ENCODE results near the gene OSTF1. TPM values are rescaled to one million over a fixed set of nuclear protein-coding genes. Genes with fewer than 3 reads are reported as not detected.
A peak's percentile ranks its signal among the peaks of the same experiment; 100 is the strongest.

OSTF1 gene
- polyA plus RNA-seq, 4 donors = 26.4 to 30.6 (median 29.3) TPM

- DNase-seq (ENCODE audit: low read depth in 4 of 4, low spot score in 3 of 4) = no peak
These were observed 64.1 kb downstream of the OSTF1 start for GRCh38 chr9:75152416-75152815.

GRCh38 chr9:75156858-75157257 lies 68.5 kb downstream of the OSTF1 start:
- DNase-seq (ENCODE audit: low read depth in 4 of 4, low spot score in 3 of 4) = no peak

- no peak for DNase-seq (ENCODE audit: low read depth in 4 of 4, low spot score in 3 of 4)
These were observed 73.0 kb downstream of the OSTF1 start for GRCh38 chr9:75161116-75161857.

GRCh38 chr9:75163764-75164163 lies 75.5 kb downstream of the OSTF1 start:
- DNase-seq (ENCODE audit: low read depth in 4 of 4, low spot score in 3 of 4) = no peak

- DNase-seq (ENCODE audit: low read depth in 4 of 4, low spot score in 3 of 4) = no peak
These were observed 76.3 kb downstream of the OSTF1 start for GRCh38 chr9:75164573-75164972.

GRCh38 chr9:75167281-75167680 lies 79.0 kb downstream of the OSTF1 start:
- no peak for DNase-seq (ENCODE audit: low read depth in 4 of 4, low spot score in 3 of 4)

GRCh38 chr9:75168270-75169178 lies 80.2 kb downstream of the OSTF1 start:
- no peak for DNase-seq (ENCODE audit: low read depth in 4 of 4, low spot score in 3 of 4)

GRCh38 chr9:75169623-75170022 lies 81.3 kb downstream of the OSTF1 start:
- no peak for DNase-seq (ENCODE audit: low read depth in 4 of 4, low spot score in 3 of 4)

- DNase-seq (ENCODE audit: low read depth in 4 of 4, low spot score in 3 of 4) = no peak
These were observed 82.6 kb downstream of the OSTF1 start for GRCh38 chr9:75170898-75171360.

GRCh38 chr9:75175395-75175794 lies 87.1 kb downstream of the OSTF1 start:
- no peak for DNase-seq (ENCODE audit: low read depth in 4 of 4, low spot score in 3 of 4)

- DNase-seq (ENCODE audit: low read depth in 4 of 4, low spot score in 3 of 4) = no peak
These were observed 87.7 kb downstream of the OSTF1 start for GRCh38 chr9:75176037-75176436.

- DNase-seq (ENCODE audit: low read depth in 4 of 4, low spot score in 3 of 4) = no peak
These were observed 93.4 kb downstream of the OSTF1 start for GRCh38 chr9:75181750-75182149.

- no peak for DNase-seq (ENCODE audit: low read depth in 4 of 4, low spot score in 3 of 4)
These were observed 95.0 kb downstream of the OSTF1 start for GRCh38 chr9:75183306-75183705.

GRCh38 chr9:75184471-75184870 lies 96.2 kb downstream of the OSTF1 start:
- DNase-seq (ENCODE audit: low read depth in 4 of 4, low spot score in 3 of 4) = no peak

GRCh38 chr9:75185585-75186170 lies 97.4 kb downstream of the OSTF1 start:
- DNase-seq (ENCODE audit: low read depth in 4 of 4, low spot score in 3 of 4) = no peak

- DNase-seq (ENCODE audit: low read depth in 4 of 4, low spot score in 3 of 4) = peak in 1 of 4 donors; percentile 13
These were observed 98.6 kb downstream of the OSTF1 start for GRCh38 chr9:75186767-75187380.

- no peak for DNase-seq (ENCODE audit: low read depth in 4 of 4, low spot score in 3 of 4)
These were observed 100.4 kb downstream of the OSTF1 start for GRCh38 chr9:75188756-75189155.

- no peak for DNase-seq (ENCODE audit: low read depth in 4 of 4, low spot score in 3 of 4)
These were observed 102.4 kb downstream of the OSTF1 start for GRCh38 chr9:75190762-75191161.
